HEK293 (cell line): Measurements from ENCODE around the gene PITX1.

Experiments used
- CTCF ChIA-PET: fragments of 350-600 bp; formaldehyde crosslinking; extraction: SDS; loops from one replicate; lab custom pipeline; 2021; ENCODE audit warnings: antibody characterized with exemption; lab: Yijun Ruan, JAX
- POLR2A ChIA-PET: fragments of 300-600 bp; formaldehyde crosslinking; extraction: SDS; loops from one replicate; lab custom pipeline; 2020; ENCODE audit warnings: antibody characterized with exemption, inconsistent platforms; lab: Yijun Ruan, JAX
- H3K27ac ChIP-seq: fragments of 200-500 bp; sonication (Bioruptor generic); 2 replicates; pipeline ENCODE4 v1.5.1; 2014; ENCODE audit warnings: low read depth, low read length, control low read depth, inconsistent platforms; ENCODE audit errors: extremely low read depth
- H3K36me3 ChIP-seq, 2 experiments: fragments of 200-500 bp in 1 of 2; sonication (Bioruptor generic) in 1 of 2; 1 replicate in 1 of 2; 2 replicates in 1 of 2; pipeline ENCODE4 v1.5.1; 2014 to 2017; ENCODE audit warnings: inconsistent platforms in 2 of 2, low read length in 2 of 2; ENCODE audit not compliant: control insufficient read depth in 2 of 2, insufficient read depth in 1 of 2
- H3K4me1 ChIP-seq: fragments of 200-500 bp; sonication (Bioruptor generic); 2 replicates; pipeline ENCODE4 v1.5.1; 2014; ENCODE audit warnings: mild to moderate bottlenecking, low read length, inconsistent platforms; ENCODE audit not compliant: control insufficient read depth, insufficient read depth
- H3K4me3 ChIP-seq: 2 replicates; pipeline ENCODE4 v1.5.1; 2011; ENCODE audit warnings: low read depth, mild to moderate bottlenecking, control low read depth, low read length, moderate library complexity
- H3K9me3 ChIP-seq: fragments of 200-500 bp; sonication (Bioruptor generic); 2 replicates; pipeline ENCODE4 v1.5.1; 2014; ENCODE audit warnings: low read depth, low read length, inconsistent platforms; ENCODE audit not compliant: control insufficient read depth, insufficient read depth
- OSR2 ChIP-seq: fragments of 450-650 bp; formaldehyde crosslinking; IDR thresholded peaks from 2 replicates; pipeline ENCODE4 v1.5.1; 2016; ENCODE audit warnings: missing biosample characterization, missing genetic modification characterization
- PRDM2 ChIP-seq: fragments of 450-650 bp; formaldehyde crosslinking; IDR thresholded peaks from 2 replicates; pipeline ENCODE4 v1.5.1; 2016; ENCODE audit warnings: missing biosample characterization, missing genetic modification characterization, borderline replicate concordance
- TRIM28 ChIP-seq: IDR thresholded peaks from 2 replicates; pipeline ENCODE4 v1.6.1; 2011; ENCODE audit warnings: low read length, control low read depth, borderline replicate concordance
- ZBTB8A ChIP-seq: fragments of 450-650 bp; formaldehyde crosslinking; IDR thresholded peaks from 2 replicates; pipeline ENCODE4 v1.5.1; 2016; ENCODE audit warnings: missing biosample characterization, missing genetic modification characterization
- ZIC2 ChIP-seq: fragments of 450-650 bp; formaldehyde crosslinking; IDR thresholded peaks from 2 replicates; pipeline ENCODE4 v1.5.1; 2016; ENCODE audit warnings: missing biosample characterization, missing genetic modification characterization
- ZNF146 ChIP-seq: fragments of 450-650 bp; formaldehyde crosslinking; IDR thresholded peaks from 2 replicates; pipeline ENCODE4 v1.5.1; 2016; ENCODE audit warnings: missing biosample characterization, missing genetic modification characterization
- ZNF24 ChIP-seq: fragments of 450-650 bp; formaldehyde crosslinking; IDR thresholded peaks from 2 replicates; pipeline ENCODE4 v1.5.1; 2016; ENCODE audit warnings: missing biosample characterization, missing genetic modification characterization
- ZNF510 ChIP-seq: fragments of 450-650 bp; formaldehyde crosslinking; IDR thresholded peaks from 2 replicates; pipeline ENCODE4 v1.5.1; 2018; ENCODE audit warnings: mild to moderate bottlenecking, missing genetic modification characterization, missing biosample characterization; ENCODE audit not compliant: insufficient replicate concordance
- ZNF623 ChIP-seq: fragments of 450-650 bp; formaldehyde crosslinking; IDR thresholded peaks from 2 replicates; pipeline ENCODE4 v1.5.1; 2016; ENCODE audit warnings: missing biosample characterization, missing genetic modification characterization
- ZNF658 ChIP-seq: fragments of 450-650 bp; formaldehyde crosslinking; IDR thresholded peaks from 2 replicates; pipeline ENCODE4; 2016; ENCODE audit warnings: missing biosample characterization, missing genetic modification characterization
- TF ChIP-seq, protein P1 (sequence below): fragments of 450-650 bp; formaldehyde crosslinking; IDR thresholded peaks from 2 replicates; pipeline ENCODE4 v1.5.1; 2016; ENCODE audit warnings: missing biosample characterization, missing genetic modification characterization

Gene PITX1

DNA sequence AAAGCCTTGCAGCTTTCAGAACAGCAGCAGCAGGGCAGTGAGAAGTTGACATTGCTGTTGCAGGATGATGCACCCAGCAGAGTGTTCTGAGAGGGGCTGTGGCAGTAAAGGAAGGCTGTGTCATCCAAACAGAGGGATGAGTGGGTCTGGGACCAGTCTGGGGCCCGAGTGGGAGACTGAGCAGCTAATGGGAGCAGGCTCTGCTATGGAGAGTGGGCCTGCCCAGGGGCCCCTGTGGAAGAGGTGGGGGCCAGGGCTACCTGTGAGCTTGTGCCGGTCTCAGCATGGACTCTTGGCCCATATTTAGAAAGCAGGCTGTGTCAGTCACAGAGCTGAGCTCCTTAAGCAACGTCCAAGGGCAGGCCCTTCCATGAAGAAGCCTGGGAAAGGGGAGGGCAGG, 26.0 kb upstream of the PITX1 start:
- Histone ChIP-seq H3K27ac (no peak overlapping the region), H3K36me3 (no peaks in the 10 kb centered on the region), H3K9me3 (no peaks in the 10 kb centered on the region), H3K4me1 (no peaks in the 10 kb centered on the region), H3K4me3 (no peak overlapping the region)
- TF ChIP-seq ZNF658 (tag by site-specific recombination) (no peak), ZNF623 (tag by site-specific recombination) (no peak), ZNF510 (no peak), ZNF24 (tag by site-specific recombination) (no peak), TRIM28 (no peak), ZBTB8A (tag by site-specific recombination) (no peak), OSR2 (tag by site-specific recombination) (no peak), ZIC2 (no peak), PRDM2 (tag by site-specific recombination) (no peak)
- ChIA-PET CTCF (interaction anchor here (0.7 kb wide), 1 partner anchor 143 kb away, joined by 3 read pairs; no protein-coding TSS in a partner anchor), POLR2A (no interaction called here)

GRCh38 chr5:135059000-135059923, 25.2 kb upstream of the PITX1 start:
- no peak overlapping the region for H3K27ac ChIP-seq
- TF ChIP-seq, protein P1, sequence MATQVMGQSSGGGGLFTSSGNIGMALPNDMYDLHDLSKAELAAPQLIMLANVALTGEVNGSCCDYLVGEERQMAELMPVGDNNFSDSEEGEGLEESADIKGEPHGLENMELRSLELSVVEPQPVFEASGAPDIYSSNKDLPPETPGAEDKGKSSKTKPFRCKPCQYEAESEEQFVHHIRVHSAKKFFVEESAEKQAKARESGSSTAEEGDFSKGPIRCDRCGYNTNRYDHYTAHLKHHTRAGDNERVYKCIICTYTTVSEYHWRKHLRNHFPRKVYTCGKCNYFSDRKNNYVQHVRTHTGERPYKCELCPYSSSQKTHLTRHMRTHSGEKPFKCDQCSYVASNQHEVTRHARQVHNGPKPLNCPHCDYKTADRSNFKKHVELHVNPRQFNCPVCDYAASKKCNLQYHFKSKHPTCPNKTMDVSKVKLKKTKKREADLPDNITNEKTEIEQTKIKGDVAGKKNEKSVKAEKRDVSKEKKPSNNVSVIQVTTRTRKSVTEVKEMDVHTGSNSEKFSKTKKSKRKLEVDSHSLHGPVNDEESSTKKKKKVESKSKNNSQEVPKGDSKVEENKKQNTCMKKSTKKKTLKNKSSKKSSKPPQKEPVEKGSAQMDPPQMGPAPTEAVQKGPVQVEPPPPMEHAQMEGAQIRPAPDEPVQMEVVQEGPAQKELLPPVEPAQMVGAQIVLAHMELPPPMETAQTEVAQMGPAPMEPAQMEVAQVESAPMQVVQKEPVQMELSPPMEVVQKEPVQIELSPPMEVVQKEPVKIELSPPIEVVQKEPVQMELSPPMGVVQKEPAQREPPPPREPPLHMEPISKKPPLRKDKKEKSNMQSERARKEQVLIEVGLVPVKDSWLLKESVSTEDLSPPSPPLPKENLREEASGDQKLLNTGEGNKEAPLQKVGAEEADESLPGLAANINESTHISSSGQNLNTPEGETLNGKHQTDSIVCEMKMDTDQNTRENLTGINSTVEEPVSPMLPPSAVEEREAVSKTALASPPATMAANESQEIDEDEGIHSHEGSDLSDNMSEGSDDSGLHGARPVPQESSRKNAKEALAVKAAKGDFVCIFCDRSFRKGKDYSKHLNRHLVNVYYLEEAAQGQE (tag by site-specific recombination) = peak; percentile 70
- no peak for TF ChIP-seq ZNF146 (tag by site-specific recombination)
- CTCF ChIA-PET = interaction anchor here (0.7 to 1.3 kb wide), 2 partner anchors 11 to 142 kb away, joined by 3 read pairs; no protein-coding TSS in a partner anchor
- no peaks in the 10 kb centered on the region for H3K4me1 ChIP-seq
- H3K36me3 ChIP-seq = no peaks in the 10 kb centered on the region
- POLR2A ChIA-PET = no interaction called here
- H3K4me3 ChIP-seq = no peak overlapping the region
- H3K9me3 ChIP-seq = no peaks in the 10 kb centered on the region
